SK-N-SH treated with all-trans-retinoic acid at 6 μM for 48 hours (cell line): ENCODE measurements around the gene UTS2B.
"Not testable (repeated sequence)": the region's sequence is repeated elsewhere in the genome, so short reads cannot be mapped to it uniquely, and the experiment has no call there.

ENCODE experiments used
- ARNTL ChIP-seq: fragments of 450-650 bp; formaldehyde crosslinking; IDR thresholded peaks from 2 replicates; pipeline ENCODE4 v1.5.0; 2020; ENCODE audit warnings: low read depth, mild to moderate bottlenecking, moderate library complexity, borderline replicate concordance
- CSDC2 ChIP-seq: fragments of 250-450 bp; sonication (Bioruptor Pico); IDR thresholded peaks from 2 replicates; pipeline ENCODE4 v1.5.0; 2020; ENCODE audit warnings: mild to moderate bottlenecking, moderate library complexity
- RARB ChIP-seq: fragments of 250-450 bp; sonication (Bioruptor Pico); IDR thresholded peaks from 2 replicates; pipeline ENCODE4 v1.8.0; 2021; ENCODE audit warnings: mild to moderate bottlenecking, moderate library complexity
- ZNF8 ChIP-seq: fragments of 450-650 bp; formaldehyde crosslinking; IDR thresholded peaks from 2 replicates; pipeline ENCODE4 v1.5.0; 2020; ENCODE audit warnings: mild to moderate bottlenecking, moderate library complexity
- TF ChIP-seq, protein P1 (sequence below): fragments of 250-450 bp; sonication (Bioruptor Pico); IDR thresholded peaks from 2 replicates; pipeline ENCODE4 v1.5.1; 2020; ENCODE audit warnings: low read depth, mild to moderate bottlenecking, moderate library complexity

- TF ChIP-seq, protein P1, sequence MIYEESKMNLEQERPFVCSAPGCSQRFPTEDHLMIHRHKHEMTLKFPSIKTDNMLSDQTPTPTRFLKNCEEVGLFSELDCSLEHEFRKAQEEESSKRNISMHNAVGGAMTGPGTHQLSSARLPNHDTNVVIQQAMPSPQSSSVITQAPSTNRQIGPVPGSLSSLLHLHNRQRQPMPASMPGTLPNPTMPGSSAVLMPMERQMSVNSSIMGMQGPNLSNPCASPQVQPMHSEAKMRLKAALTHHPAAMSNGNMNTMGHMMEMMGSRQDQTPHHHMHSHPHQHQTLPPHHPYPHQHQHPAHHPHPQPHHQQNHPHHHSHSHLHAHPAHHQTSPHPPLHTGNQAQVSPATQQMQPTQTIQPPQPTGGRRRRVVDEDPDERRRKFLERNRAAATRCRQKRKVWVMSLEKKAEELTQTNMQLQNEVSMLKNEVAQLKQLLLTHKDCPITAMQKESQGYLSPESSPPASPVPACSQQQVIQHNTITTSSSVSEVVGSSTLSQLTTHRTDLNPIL: not testable (repeated sequence)
- TF ChIP-seq RARB (CRISPR knock-in tag); CSDC2; ZNF8; ARNTL (CRISPR knock-in tag): not testable (repeated sequence)
These were observed 55.1 kb downstream of the UTS2B start for GRCh38 chr3:191275244-191275643.
